NB4 (cell line): ENCODE data around the gene BLOC1S4.
A peak's percentile ranks its signal among the peaks of the same experiment; 100 is the strongest.

Experiments used
- DNase-seq: peaks from one replicate; pipeline ENCODE4 v3.0.0; 2010; ENCODE audit warnings: low read depth
- H3K4me3 ChIP-seq: one replicate; pipeline ENCODE4 v1.5.1; 2011; ENCODE audit warnings: mild to moderate bottlenecking, low read depth, low read length, moderate library complexity
- CTCF ChIP-seq: IDR thresholded peaks from one replicate; pipeline ENCODE4 v1.5.1; 2012; ENCODE audit warnings: low read depth, low read length
- MAX ChIP-seq: IDR thresholded peaks from 2 replicates; pipeline ENCODE4 v1.6.1; 2011; ENCODE audit warnings: low read depth, low read length
- MYC ChIP-seq: IDR thresholded peaks from 2 replicates; pipeline ENCODE4 v1.6.1; 2011; ENCODE audit warnings: low read depth, low read length
- POLR2A ChIP-seq: IDR thresholded peaks from 2 replicates; pipeline ENCODE4 v1.6.1; 2011; ENCODE audit warnings: mild to moderate bottlenecking; ENCODE audit not compliant: insufficient read length; ENCODE audit errors: extremely low read depth

The BLOC1S4 gene

GRCh38 chr4:6673660-6674499 is 42.1 kb upstream of the BLOC1S4 start:
- peak; percentile 100 for DNase-seq
- TF ChIP-seq CTCF = no peak
- TF ChIP-seq MYC = peak; percentile 95
- peak; percentile 97 for TF ChIP-seq POLR2A
- peak; percentile 88 for TF ChIP-seq MAX
- H3K4me3 ChIP-seq = peak overlapping the region; percentile 74

GRCh38 chr4:6674500-6675149 is 41.3 kb upstream of the BLOC1S4 start:
- TF ChIP-seq POLR2A = no peak
- TF ChIP-seq CTCF = peak; percentile 50
- peak; percentile 72 for TF ChIP-seq MAX
- TF ChIP-seq MYC = no peak
- peak; percentile 82 for DNase-seq
- H3K4me3 ChIP-seq = peak overlapping the region; percentile 74

- no peak for DNase-seq
- peak overlapping the region; percentile 74 for H3K4me3 ChIP-seq
- TF ChIP-seq POLR2A = no peak
- TF ChIP-seq MYC = no peak
- no peak for TF ChIP-seq CTCF
- TF ChIP-seq MAX = no peak
Measured at GRCh38 chr4:6676722-6677558, 39.0 kb upstream of the BLOC1S4 start.

- H3K4me3 ChIP-seq = no peak overlapping the region
- TF ChIP-seq POLR2A (no peak), MAX (0 out of 2 replicates have a peak, but pooled peaks have one; percentile 11), CTCF (peak; percentile 67), MYC (no peak)
- DNase-seq = peak; percentile 48
Measured at GRCh38 chr4:6680372-6681034, 35.5 kb upstream of the BLOC1S4 start.

- no peak overlapping the region for H3K4me3 ChIP-seq
- DNase-seq = peak; percentile 43
- TF ChIP-seq CTCF (peak; percentile 47), MAX (0 out of 2 replicates have a peak, but pooled peaks have one; percentile 6), MYC (no peak), POLR2A (no peak)
Measured at GRCh38 chr4:6681191-6681590, 34.8 kb upstream of the BLOC1S4 start.
